GM19328 (cell line): ENCODE results near the gene BRF1.

Experiments used
- ATAC-seq: cut with Tn5 transposase; IDR thresholded peaks from one replicate; pipeline ENCODE4 v1.9.1; 2021; ENCODE audit warnings: mild to moderate bottlenecking, moderate library complexity; ENCODE audit not compliant: unreplicated experiment

BRF1 gene

DNA sequence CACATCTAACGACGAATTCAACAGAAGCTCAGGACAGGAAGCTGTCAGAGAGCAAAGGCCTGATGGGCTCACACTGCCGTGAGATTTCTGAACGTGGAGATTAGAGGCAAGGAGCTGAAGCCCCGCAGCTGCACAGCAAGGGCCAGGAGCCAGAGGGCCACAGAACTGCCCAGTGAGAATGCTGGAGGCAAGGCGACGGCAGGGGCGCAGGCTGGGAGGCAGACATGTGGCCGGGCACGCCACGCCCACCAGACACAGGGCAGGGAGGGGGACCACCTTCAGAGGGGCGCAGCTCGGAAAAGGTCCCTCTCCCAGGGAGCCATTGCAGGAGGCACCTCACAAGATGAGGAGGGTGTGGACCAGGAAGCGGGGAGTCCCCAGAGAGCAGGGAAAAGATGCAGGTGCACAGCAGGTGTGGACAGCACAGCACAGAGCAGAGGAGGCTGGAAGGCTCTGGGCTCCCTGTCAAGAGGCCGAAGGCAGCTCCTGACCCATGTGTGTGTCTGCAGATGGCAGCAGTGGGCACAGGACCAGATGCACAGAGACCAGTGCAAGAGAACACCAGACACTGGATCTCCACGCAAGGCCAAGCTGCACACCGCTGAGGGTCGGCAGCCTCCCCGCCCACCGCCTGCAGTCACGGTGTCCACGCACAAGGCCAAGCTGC lies 29.4 kb downstream of the BRF1 start:
- ATAC-seq: no peak

DNA sequence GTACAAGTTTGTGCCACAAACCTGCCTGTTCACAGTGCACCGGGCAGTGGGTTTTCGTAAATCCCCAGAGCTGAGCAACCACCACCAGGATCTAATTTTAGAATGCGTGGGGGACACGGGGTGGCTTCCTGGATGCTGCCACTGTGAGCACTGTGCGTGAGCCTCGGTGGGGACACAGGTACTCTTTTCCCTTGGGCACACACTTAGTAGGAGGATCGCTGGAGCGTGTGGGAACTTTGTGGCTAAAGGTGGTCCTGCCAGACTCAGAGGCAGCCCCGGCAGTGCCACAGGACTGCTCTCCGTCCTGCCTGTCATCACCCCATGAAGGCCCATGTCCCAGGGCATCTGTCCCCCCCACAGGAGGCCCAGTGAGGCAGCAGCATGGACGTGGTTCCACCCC lies 31.4 kb downstream of the BRF1 start:
- no peak for ATAC-seq

DNA sequence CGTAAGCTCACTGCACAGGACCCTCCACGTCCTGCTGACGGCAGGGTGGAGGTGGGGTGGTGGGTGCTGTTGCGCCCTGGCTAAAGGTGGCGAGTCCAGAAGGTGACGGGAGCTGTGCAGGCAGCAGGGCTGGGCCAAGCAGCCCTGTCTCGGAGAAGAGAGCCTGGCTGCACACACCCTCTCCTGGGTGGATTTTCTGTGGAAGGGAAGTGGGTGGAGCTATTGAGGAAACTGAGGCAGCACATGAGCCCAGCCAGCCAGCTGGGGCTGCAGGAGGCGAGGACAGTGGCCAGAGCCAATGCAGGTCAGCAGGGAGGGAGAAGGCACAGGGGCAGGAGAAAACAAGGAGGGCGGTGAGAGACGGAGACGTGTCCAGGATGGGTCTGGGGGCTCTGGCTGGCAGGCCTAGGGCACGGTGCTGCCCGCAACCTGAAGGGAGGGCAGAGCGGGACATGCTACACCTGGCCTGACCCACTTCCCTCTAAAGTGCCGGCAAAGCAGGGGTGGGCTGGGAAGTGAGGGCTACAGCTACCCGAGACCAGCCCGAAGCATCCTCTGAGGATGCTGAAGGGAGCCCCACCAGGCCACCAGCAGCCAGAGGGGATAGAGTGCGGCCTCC lies 32.0 kb downstream of the BRF1 start:
- no peak for ATAC-seq

DNA sequence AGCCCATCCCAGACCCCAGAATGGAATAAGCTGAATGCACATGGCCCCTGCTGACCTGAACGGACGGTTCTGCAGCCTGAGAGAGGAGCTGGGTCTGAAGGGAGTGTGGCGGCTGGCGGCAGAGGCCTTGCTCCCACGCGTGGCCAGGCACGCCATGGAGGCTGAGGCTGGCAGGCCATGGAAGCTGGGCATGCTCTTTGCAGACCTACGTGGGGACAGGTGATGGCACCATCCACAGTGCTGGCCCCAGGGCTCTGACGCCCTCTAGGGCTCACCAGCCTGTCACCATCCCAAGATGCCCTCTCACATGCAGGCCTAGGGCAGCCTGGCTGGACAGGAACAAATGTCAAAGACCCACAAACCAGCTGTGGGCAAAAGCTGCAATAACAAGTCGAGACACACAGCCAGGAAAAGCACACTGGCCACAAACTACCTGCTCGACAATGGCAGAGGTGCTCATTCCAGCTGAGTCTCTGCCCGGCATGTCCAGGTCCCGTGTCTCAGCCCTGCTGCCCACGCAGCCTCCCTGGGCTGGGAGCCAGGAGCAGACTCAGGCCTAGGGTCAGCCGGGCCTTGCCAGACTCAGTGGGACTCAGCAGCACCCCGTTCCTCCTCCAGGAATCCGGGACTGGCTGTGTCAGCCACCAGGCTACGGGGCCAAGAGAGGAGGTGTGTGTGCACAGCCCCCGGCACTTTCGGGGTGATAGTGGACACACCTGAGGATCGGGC lies 32.8 kb downstream of the BRF1 start:
- ATAC-seq: no peak

DNA sequence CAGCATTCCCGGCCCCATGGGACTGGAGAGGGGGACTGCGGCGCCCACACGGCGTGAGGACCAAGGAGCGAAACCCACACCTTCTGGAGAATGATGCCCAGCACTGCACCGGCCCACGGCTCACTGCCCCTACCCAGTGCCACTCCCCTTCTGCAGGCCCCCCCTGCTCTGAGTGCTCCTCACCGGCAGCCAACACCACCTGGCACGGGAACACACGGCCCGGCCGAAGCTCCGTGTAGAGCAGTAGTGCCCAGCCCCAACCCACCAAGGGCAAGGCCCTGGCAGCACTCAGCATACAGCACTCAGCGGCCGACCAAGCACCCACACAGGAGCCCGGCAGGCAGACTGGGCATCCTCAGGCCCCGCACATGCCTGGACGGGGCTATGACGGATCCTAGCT lies 39.0 kb downstream of the BRF1 start:
- ATAC-seq: no peak

DNA sequence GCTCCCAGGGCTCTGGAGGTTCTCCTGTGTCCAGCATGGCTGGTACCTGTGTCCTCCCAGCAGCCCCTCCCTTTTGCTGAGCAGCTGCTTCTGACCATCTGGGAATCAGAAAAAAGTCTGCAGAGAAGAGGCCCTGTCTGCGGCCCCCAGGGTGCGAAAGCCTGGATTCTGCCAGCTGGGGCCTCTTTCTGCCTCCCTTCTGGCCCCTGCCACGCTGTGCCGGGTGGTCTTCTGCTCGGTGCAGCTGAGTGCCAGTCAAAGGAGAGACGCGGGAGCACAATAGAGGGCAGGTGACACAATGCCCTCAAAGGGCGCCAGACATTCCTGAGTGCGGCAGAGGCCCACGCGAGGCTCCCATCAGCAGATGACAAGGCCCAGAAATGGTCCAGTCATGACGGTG lies 39.8 kb downstream of the BRF1 start:
- no peak for ATAC-seq

DNA sequence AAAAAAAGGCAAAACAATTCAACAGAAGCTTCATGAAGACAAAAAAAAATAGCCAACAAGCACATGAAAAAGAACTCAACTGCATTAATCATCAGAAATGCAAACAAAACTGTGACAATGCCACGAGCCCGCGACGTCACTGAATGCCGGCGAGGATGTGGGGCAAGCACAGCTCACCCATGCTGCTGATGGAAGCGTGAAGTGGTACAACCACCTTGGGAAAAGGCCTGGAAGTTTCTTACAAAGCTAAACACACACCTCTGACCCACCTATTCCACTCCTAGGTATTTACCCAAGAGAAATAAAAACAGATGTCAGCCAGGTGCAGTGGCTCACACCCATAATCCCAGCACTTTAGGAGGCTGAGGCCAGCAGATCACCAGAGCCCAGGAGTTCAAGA lies 42.0 kb downstream of the BRF1 start:
- ATAC-seq: no peak

DNA sequence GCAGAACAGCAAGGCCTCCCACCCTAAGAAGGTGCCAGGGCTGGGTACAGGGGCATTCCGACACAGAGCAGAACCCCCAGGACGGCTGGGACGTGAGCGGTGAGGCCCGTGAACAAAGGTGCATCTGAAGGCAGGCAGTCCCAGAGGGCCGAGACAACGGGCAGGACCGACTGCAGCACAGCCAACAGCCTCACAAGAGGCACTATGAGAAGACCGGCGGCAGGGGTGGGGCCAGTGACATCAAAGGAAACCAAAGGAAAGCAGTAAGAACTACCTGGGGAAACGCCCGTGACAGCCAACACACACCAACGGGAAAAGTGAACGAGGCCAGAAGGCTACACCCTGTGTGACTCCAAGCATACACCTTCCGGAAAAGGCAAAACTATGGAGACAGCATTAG lies 43.3 kb downstream of the BRF1 start:
- no peak for ATAC-seq

DNA sequence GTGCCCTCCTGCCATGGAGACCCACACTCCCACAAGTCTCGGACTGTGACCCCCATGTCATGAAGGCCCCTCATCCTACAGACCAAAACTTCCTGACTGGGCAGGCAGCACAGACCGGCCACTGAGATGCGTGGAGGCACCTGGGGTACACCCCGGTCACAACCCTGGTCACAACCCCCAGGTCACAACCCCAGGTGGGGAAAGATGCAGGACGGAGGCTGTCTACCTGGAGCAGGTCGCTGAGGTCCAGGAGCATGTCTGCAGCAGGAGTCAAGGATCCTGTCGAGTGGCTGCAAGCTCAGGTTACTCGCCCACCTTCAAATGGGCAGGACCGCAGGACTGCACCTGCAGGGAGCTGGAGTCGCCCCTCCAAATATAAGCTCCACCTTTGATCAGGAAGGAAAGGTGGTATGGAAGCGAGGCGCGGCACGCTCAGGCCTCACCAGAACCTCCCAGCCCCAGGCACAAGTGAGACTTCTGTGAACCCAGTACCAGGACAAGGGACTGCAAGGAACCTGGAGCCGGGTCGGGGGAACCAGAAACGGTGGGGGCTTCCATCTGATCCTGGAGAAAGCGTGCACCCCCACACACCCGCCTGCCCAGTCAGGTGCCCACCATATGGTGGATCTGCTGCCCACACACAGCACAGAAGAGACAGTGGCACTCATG lies 44.4 kb downstream of the BRF1 start:
- no peak for ATAC-seq

DNA sequence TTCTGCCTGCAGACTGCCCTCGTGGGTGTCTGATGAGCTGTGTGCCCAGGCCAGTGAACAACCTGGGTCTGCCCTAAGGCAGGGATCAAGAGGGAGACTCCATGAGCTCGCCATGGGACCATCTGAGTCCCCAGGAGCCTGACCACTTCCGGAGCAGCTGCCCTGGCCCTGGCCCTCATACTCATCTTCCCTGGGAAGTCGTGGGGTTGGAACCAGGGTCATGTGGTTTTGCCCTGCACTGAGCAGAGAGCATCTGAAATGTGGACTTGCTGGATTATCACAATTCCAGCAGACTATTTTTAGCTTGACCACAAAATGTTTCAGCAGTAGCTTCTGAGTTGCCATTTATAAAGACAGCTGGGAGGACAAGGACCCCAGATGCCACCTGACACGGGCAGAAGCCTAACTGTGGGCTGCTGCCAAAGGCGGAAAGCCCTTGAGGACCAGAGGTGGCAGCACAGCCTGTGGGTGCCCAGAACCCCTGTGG lies 45.7 kb downstream of the BRF1 start:
- no peak for ATAC-seq

DNA sequence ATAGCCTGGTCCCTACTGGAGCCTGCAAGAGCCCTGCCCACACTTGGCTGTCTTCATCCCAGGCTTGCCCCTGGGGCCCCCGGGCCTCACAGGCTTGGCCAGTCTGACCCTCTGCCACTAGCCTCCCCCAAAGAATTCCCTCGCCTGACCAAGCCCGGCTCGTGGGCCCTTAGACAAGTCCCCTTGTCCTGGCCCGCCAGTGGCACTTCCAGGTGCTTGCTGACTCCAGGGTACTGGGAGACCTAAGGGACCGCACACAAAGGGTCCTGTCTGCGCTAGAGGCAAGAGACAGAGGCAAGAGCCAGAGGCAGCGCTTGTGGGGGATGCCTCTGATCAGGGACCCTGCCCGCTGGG lies 47.5 kb downstream of the BRF1 start:
- ATAC-seq: no peak

DNA sequence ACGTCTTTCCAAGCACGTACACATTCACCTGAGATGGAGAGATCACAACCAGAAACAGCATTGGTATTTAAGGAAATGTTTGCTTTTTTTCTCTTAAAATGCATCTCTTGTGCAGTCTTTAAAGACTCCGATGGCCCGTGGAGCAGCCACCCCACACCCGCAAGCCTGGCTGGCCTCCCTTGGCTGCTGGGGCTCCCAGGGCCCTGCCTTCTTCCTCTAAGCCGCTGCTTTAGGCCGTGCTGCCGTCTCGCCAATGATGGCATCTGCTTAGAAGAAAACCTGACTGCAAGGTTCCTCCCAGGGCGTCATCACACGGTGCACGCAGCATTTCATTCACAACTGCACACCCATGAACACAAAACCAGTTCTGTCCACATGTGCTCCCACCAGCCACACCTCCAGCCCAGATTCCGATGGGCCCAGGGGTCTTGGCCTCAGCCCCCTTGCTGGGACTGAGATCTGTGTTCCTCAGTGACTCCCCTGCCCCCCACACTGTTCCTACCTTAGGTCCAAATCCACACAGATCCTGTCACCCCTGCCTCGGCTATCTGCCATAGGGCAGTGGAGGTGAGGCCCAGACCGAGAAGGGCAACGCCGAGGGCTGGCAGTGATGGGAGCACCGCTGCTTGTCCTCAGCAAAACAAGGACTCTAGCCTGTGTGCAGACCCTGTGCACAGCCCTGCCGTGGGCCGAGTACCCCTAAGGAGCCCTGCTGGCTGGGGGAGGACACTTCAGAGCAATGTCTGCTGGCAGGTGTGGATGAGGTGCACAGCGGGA lies 48.1 kb downstream of the BRF1 start:
- no peak for ATAC-seq

DNA sequence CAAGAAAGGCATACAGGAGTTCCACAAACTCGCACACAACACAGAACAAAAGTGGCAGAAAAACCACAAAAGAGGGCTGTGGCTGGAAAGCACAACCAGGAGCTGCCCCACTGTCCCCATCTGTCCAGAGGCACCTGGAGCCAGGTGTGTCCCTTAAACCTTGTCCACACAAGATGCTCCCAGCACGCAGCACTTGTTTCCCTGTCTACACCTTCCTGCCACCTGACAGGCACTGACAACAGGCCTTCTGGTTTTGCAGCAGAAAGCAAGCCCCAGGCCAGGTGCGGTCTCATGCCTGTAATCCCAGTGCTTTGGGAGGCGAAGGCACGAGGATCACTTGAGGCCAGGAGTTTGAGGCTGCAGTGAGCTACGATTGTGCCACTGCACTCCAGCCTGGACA lies 48.9 kb downstream of the BRF1 start:
- no peak for ATAC-seq

DNA sequence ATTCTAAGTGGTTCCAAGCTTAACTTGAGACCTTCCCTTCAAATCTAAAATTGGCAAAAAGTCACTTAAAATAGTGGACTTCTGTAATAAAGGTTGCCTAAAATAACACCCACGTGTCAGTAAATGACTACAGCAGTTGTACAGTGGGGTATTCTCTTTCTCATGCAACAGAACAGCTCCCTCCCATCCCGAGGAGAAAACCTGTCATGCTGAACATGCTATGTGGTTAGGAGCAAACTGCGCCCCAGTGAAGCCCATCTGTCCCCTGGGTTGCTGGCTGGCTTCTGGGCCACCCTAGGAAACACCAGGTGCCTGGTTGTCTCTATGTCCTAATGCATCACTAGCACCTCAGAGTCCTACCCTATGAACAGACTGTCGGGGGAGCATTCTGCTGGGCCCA lies 49.8 kb downstream of the BRF1 start:
- no peak for ATAC-seq

DNA sequence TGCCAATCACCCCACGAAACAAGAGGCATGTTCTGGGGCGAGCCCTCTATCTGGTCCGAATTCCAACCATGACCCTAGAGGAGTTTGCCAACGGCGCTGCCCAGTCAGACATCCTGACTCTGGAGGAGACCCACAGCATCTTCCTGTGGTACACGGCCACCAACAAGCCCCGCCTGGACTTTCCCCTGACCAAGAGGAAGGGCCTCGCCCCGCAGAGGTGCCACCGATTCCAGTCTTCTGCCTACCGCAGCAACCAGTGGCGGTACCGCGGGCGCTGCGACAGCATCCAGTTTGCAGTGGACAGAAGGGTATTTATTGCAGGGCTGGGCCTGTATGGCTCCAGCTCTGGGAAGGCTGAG lies 50.8 kb downstream of the BRF1 start:
- no peak for ATAC-seq

DNA sequence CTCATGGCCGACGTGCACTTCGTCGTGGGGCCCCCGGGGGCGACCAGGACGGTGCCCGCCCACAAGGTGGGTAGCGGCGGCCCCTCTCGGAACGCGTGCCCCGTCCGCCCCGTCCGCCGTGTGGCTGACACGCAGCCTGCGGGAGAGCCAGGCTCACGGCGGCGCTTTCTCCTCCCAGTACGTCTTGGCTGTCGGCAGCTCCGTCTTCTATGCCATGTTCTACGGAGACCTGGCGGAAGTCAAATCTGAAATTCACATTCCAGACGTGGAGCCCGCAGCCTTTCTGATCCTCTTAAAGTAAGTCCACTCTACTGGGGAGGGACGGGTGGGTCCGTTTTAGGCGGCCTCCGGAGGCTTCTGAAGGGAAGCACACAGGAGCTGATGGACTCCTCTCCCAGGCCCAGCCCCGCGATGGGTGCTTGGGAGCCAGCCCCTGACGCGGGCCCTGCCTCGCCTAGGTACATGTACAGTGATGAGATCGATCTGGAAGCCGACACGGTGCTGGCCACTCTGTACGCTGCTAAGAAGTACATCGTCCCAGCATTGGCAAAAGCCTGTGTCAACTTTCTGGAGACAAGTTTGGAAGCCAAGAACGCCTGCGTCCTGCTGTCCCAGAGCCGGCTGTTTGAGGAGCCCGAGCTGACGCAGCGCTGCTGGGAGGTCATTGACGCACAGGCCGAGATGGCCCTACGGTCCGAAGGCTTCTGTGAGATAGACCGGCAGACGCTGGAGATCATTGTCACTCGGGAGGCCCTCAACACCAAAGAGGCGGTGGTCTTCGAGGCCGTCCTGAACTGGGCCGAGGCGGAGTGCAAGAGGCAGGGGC lies 51.4 kb downstream of the BRF1 start:
- no peak for ATAC-seq

DNA sequence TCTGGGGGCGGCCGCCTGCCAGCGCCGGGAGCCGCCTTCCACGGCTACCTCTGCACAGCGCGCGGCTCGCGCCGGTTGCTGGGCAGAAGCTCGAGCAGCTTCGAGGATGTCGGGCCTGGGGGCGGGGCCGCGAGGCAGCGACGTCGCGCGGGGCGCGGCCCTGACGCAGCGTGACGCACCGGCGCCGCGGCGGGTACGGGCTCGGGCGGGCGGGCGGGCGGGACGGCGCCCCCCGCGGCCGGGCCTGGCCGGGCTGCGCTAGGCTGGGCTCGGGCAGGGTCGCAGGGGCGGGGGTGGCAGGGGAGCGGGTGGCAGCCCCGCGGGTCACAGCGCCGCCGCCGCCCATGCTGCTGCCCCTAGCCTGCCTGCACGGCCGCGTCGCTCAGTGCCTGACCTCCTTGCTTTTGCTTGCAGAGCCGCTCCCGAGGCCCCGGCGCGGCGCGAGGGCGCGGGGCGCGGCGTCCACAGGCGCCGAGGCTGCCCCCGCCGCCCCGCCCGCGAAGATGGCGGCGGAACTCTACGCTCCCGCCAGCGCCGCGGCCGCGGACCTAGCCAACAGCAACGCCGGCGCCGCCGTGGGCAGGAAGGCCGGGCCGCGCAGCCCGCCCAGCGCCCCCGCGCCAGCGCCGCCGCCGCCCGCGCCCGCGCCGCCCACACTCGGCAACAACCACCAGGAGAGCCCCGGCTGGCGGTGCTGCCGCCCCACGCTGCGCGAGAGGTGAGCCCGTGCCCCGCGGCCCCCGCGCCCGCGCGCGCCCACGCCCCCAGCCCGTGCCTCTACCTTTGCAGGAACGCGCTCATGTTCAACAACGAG lies 52.2 kb downstream of the BRF1 start, which contains the start of gene BTBD6:
Gene BTBD6, plus strand, starts transcription at position 166 of the 814 bp plus-strand sequence. Its CDS starts 179 bp downstream, at position 345.
- peak; percentile 82 for ATAC-seq

DNA sequence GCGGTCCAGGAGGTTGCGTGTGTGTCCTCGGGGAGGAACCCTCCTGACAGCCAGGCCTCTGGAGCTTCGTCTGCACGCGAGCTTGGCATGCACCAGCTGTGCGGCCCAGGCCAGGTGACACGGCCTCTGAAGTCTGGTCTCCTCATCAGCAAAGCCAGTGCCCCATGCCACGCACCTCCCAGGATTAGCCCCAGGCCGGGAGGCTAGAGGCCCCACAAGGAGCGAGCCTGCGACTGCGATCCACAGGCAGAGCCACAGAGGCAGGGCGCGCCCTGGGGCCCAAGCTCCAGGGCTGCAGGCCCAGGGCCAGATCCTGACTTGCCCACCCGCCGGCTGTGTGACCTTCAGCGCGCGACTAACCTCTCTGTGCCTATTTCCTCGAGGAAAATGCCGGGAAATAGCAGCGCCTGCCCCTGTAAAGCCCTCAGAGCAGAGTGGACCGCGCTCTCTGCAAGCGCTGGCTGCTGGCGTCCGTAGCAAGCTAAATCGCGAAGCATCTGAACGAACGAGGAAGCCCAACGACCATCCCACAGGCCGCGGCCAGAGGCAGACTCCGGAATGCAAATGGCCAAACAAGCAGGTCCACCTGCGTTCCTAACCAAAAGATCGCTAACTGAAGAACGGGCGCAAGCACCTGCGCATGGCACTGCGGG lies 53.0 kb downstream of the BRF1 start:
- peak; percentile 4 for ATAC-seq

DNA sequence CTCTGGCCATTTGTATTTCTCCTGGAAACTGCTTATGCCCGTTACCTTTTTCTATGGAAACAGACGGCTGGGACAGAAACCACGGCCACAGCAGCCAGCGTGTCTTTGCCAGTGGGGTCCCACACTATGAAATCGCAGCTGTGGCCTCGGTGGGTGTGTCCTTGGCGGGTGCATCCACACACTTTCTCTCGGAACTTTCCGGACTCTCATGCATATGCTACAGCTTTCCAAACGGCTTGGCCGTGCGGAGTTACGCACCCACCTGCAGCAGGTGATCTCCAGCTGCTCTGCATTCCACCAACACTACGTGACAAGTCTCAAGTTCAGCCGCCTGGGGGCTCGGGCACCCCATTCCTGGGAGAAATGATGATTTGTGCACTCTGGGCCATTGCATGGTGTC lies 53.8 kb downstream of the BRF1 start:
- ATAC-seq: no peak
